ENCODE results near the gene NELL2. TPM values are rescaled to one million over a fixed set of nuclear protein-coding genes. Genes with fewer than 3 reads are reported as not detected.

NELL2 gene
- total and polyA plus RNA-seq, 10 of the 15 experiments (the other 5 are each of a cell fraction or from before 2014, with no cell fraction given), result 0.27 to 2.3 (median 0.76) TPM

DNA sequence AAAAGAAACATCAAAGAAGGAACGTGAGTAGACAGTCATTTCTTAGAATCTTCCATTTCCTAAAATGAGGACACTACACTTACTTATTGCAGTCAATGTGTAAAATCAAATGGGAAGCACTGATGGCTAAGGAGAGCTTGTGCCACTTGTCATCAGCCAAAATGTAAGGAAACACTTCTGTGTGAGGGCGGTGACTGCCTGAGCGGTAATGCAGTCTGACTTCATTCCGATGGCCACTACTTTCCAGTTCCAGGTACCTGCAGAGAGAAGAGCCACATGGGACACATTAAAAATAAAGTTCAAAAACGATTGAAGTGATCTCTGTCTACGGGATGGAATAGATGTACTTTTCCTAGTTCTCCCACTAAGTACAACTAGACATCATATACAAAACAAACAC is 96.3 kb downstream of the NELL2 start:
- H3K27ac ChIP-seq (ENCODE audit: control insufficient read depth, insufficient read depth), result no peak overlapping the region
- no peaks in the 10 kb centered on the region for H3K9me3 ChIP-seq (replicated peaks; ENCODE audit: control insufficient read depth, insufficient read depth, low read length)
- TF ChIP-seq, protein P1, sequence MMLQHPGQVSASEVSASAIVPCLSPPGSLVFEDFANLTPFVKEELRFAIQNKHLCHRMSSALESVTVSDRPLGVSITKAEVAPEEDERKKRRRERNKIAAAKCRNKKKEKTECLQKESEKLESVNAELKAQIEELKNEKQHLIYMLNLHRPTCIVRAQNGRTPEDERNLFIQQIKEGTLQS (IDR thresholded peaks at IDR 0.05; ENCODE audit: borderline replicate concordance, extremely low read depth, low read depth, low read length), result no peak
- POLR2A ChIA-PET, result no interaction called here
- no peaks in the 10 kb centered on the region for H4K20me1 ChIP-seq (ENCODE audit: control insufficient read depth, insufficient read depth)
- no peak for ATAC-seq
- intact Hi-C loops (cut with micrococcal nuclease; ENCODE audit: unreplicated experiment), result loop anchor here (10.0 kb wide), 1 partner anchor 465 kb away; no protein-coding TSS in a partner anchor
- no peaks in the 10 kb centered on the region for H3K79me2 ChIP-seq (ENCODE audit: control insufficient read depth, insufficient read depth, low read length)
- no peaks in the 10 kb centered on the region for H3K27me3 ChIP-seq (replicated peaks in 1 of 2; ENCODE audit: control insufficient read depth in 2 of 2, insufficient read depth in 2 of 2, low read length in 1 of 2)
- H2AFZ ChIP-seq (ENCODE audit: control insufficient read depth, low read depth, low read length), result no peak overlapping the region
- H3K36me3 ChIP-seq (ENCODE audit: control insufficient read depth in 2 of 2, insufficient read depth in 2 of 2, low read length in 1 of 2), result no peaks in the 10 kb centered on the region
- no peak for FAIRE-seq
- no peak overlapping the region for H3K4me2 ChIP-seq (ENCODE audit: control insufficient read depth, insufficient read depth)
- CTCF ChIA-PET, result interaction anchor here (2.2 kb wide), 1 partner anchor 151 kb away, joined by 5 read pairs; no protein-coding TSS in a partner anchor
- no peak for DNase-seq (ENCODE audit: low read depth, low spot score)
- in situ Hi-C loops (cut with MboI), result loop anchor here (10.0 kb wide), 1 partner anchor 145 kb away; no protein-coding TSS in a partner anchor
- WGBS (ENCODE audit: insufficient coverage, insufficient replicate concordance, low lambda C conversion rate, missing lambda C conversion rate), result 59% methylated on average over 6 of the region's 6 CpGs
- BruUV-seq (replicated peaks), result no TSS peak
- SMC1A ChIA-PET (ENCODE audit: uncharacterized antibody, unreplicated experiment), result no interaction called here
- RAD21 ChIA-PET (ENCODE audit: unreplicated experiment), result no interaction called here
- no peaks in the 10 kb centered on the region for H3K4me1 ChIP-seq (ENCODE audit: control insufficient read depth, insufficient read depth, low read length)
- no peak overlapping the region for H3K4me3 ChIP-seq
- H3K9ac ChIP-seq (ENCODE audit: control insufficient read depth, insufficient read depth, low read length), result no peak overlapping the region

DNA sequence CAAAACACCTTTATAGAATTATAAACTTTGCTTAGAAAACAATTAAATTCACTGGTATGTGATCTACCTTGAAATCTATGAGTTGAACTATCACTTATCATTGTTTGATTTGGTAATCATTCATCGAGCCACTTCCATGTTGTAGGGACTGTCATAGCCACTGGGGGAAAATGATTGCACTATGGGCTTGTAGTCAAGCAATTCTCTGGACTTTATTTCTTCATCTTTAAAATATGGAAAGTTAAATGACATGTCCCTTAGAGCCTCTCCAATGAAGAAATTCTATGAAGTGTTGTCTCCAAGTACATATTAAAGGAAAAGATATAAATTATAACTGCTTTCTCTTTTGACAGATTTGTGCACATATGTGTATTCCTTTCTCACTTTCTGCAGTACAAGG is 97.3 kb downstream of the NELL2 start:
- no TSS peak for BruUV-seq (replicated peaks)
- TF ChIP-seq ATF7 (IDR thresholded peaks at IDR 0.05; ENCODE audit: low read depth), result no peak
- no peak for TF ChIP-seq STAT1 (conservative IDR thresholded peaks at IDR 0.05)
- no peak for TF ChIP-seq SPI1 (IDR thresholded peaks at IDR 0.05; ENCODE audit: borderline replicate concordance, insufficient read depth, low read depth, low read length)
- TF ChIP-seq CUX1 (IDR thresholded peaks at IDR 0.05; ENCODE audit: insufficient replicate concordance, low read depth, low read length), result no peak
- no peak for TF ChIP-seq HCFC1 (IDR thresholded peaks at IDR 0.05; ENCODE audit: low read length)
- no peak for TF ChIP-seq POLR2AphosphoS2 (IDR thresholded peaks at IDR 0.05; ENCODE audit: low read depth, low read length)

More for the DNA sequence above, 97.3 kb downstream of the NELL2 start:
- H3K36me3 ChIP-seq (ENCODE audit: control insufficient read depth in 2 of 2, insufficient read depth in 2 of 2, low read length in 1 of 2), result no peaks in the 10 kb centered on the region
- H3K9me3 ChIP-seq (replicated peaks; ENCODE audit: control insufficient read depth, insufficient read depth, low read length), result no peaks in the 10 kb centered on the region
- no peaks in the 10 kb centered on the region for H3K27me3 ChIP-seq (replicated peaks in 1 of 2; ENCODE audit: control insufficient read depth in 2 of 2, insufficient read depth in 2 of 2, low read length in 1 of 2)
- no peak overlapping the region for H3K9ac ChIP-seq (ENCODE audit: control insufficient read depth, insufficient read depth, low read length)
- WGBS (ENCODE audit: insufficient coverage, insufficient replicate concordance, low lambda C conversion rate, missing lambda C conversion rate), result 52% methylated on average over 1 of the region's 1 CpG
- DNase-seq (ENCODE audit: low read depth, low spot score) (no peak), ATAC-seq (no peak), FAIRE-seq (no peak)
- ChIA-PET CTCF (no interaction called here), POLR2A (no interaction called here), SMC1A (ENCODE audit: uncharacterized antibody, unreplicated experiment) (no interaction called here), RAD21 (ENCODE audit: unreplicated experiment) (no interaction called here)
- intact Hi-C loops (cut with micrococcal nuclease; ENCODE audit: unreplicated experiment), result loop anchor here (10.0 kb wide), 1 partner anchor 464 kb away; no protein-coding TSS in a partner anchor
- no peak overlapping the region for H3K4me3 ChIP-seq
- H3K27ac ChIP-seq (ENCODE audit: control insufficient read depth, insufficient read depth), result no peak overlapping the region
- H3K4me1 ChIP-seq (ENCODE audit: control insufficient read depth, insufficient read depth, low read length), result no peaks in the 10 kb centered on the region
- no peaks in the 10 kb centered on the region for H3K79me2 ChIP-seq (ENCODE audit: control insufficient read depth, insufficient read depth, low read length)
- H4K20me1 ChIP-seq (ENCODE audit: control insufficient read depth, insufficient read depth), result no peaks in the 10 kb centered on the region
- no peak overlapping the region for H2AFZ ChIP-seq (ENCODE audit: control insufficient read depth, low read depth, low read length)
- H3K4me2 ChIP-seq (ENCODE audit: control insufficient read depth, insufficient read depth), result no peak overlapping the region
- in situ Hi-C loops (cut with MboI), result loop anchor here (10.0 kb wide), 1 partner anchor 146 kb away; no protein-coding TSS in a partner anchor
